Endodermal cell (in vitro differentiated cells): ENCODE data around the gene KCNJ18. TPM values are rescaled to one million over a fixed set of nuclear protein-coding genes. Genes with fewer than 3 reads are reported as not detected.
"Not testable (repeated sequence)": the region's sequence is repeated elsewhere in the genome, so short reads cannot be mapped to it uniquely, and the experiment has no call there.

Experiments
- DNase-seq: peaks from one replicate; pipeline ENCODE4 v3.0.0-alpha.2; 2017
- H3K27ac ChIP-seq: 2 replicates; pipeline ENCODE4 v1.5.1; 2013; ENCODE audit warnings: mild to moderate bottlenecking, low read depth, low read length, moderate library complexity
- H3K27me3 ChIP-seq: 2 replicates; pipeline ENCODE4 v1.6.1; 2013; ENCODE audit warnings: mild to moderate bottlenecking, low read length, moderate library complexity; ENCODE audit not compliant: insufficient read depth, control insufficient read depth, poor library complexity, severe bottlenecking
- H3K36me3 ChIP-seq: 2 replicates; pipeline ENCODE4 v1.7.0; 2013; ENCODE audit warnings: mild to moderate bottlenecking, low read length, moderate library complexity; ENCODE audit not compliant: control insufficient read depth, insufficient read depth
- H3K4me1 ChIP-seq: one replicate; pipeline ENCODE4 v1.7.0; 2013; ENCODE audit warnings: low read length; ENCODE audit not compliant: control insufficient read depth, insufficient read depth
- H3K4me3 ChIP-seq: 2 replicates; pipeline ENCODE4 v1.5.1; 2013; ENCODE audit warnings: mild to moderate bottlenecking, low read length, moderate library complexity
- H3K9ac ChIP-seq: 2 replicates; pipeline ENCODE4 v1.6.1; 2013; ENCODE audit warnings: mild to moderate bottlenecking, low read length, moderate library complexity; ENCODE audit not compliant: poor library complexity, severe bottlenecking; ENCODE audit errors: extremely low read depth
- H3K9me3 ChIP-seq: 2 replicates; pipeline ENCODE4 v1.6.1; 2013; ENCODE audit warnings: mild to moderate bottlenecking, low read length, moderate library complexity; ENCODE audit not compliant: control insufficient read depth
- H3K27ac Mint-ChIP-seq: 2 replicates; pipeline ENCODE4 v1.8.0; 2020; ENCODE audit warnings: mixed read lengths
- H3K27me3 Mint-ChIP-seq: 2 replicates; pipeline ENCODE4 v1.8.0; 2021; ENCODE audit warnings: mild to moderate bottlenecking, mixed read lengths; ENCODE audit not compliant: insufficient read depth
- H3K36me3 Mint-ChIP-seq: 2 replicates; pipeline ENCODE4 v1.8.0; 2020; ENCODE audit warnings: low read depth, mixed read lengths
- H3K4me1 Mint-ChIP-seq: 2 replicates; pipeline ENCODE4 v1.8.0; 2020; ENCODE audit warnings: mixed read lengths
- H3K4me3 Mint-ChIP-seq: 2 replicates; pipeline ENCODE4 v1.8.0; 2020; ENCODE audit warnings: mild to moderate bottlenecking, moderate library complexity, mixed read lengths
- H3K9me3 Mint-ChIP-seq: 2 replicates; pipeline ENCODE4 v1.8.0; 2020; ENCODE audit warnings: mild to moderate bottlenecking, mixed read lengths
- WGBS, 2 experiments: methylation state at CpG; one replicate each; pipeline versions ENCODE4 v1.1.5 to v1.1.7; 2013; ENCODE audit warnings: missing lambda C conversion rate in 2 of 2, mixed read lengths in 1 of 2; ENCODE audit not compliant: insufficient coverage in 1 of 2, insufficient read length in 1 of 2; 5-methylcytosine and 5-hydroxymethylcytosine counted together
- total RNA-seq, 2 donors: library from RNA; stranded (reverse); fragmentation: NEBNext Ultra II Directional in 1 of 2; extraction: Animal tissue kit (Norgen Biotek cat#: 25700) in 1 of 2; gene quantifications; 2 replicates in 1 of 2; 3 replicates in 1 of 2; pipeline ENCODE4 v1.2.1, GENCODE V29; 2021

Gene KCNJ18
- total RNA-seq, 2 donors from 2014 or later = not detected

- H3K36me3 ChIP-seq, H3K4me1 ChIP-seq, H3K4me3 Mint-ChIP-seq, H3K9me3 ChIP-seq, H3K9ac ChIP-seq, H3K27ac Mint-ChIP-seq, H3K4me1 Mint-ChIP-seq, H3K27ac ChIP-seq, H3K27me3 ChIP-seq, H3K4me3 ChIP-seq, H3K36me3 Mint-ChIP-seq, DNase-seq, H3K27me3 Mint-ChIP-seq: not testable (repeated sequence)
- WGBS, 2 experiments = 13 to 63% methylated on average over 1 to 5 of the region's 7 CpGs
- H3K9me3 Mint-ChIP-seq = peaks cover 69% of the 10 kb centered on the region
These were observed 4.7 kb downstream of the KCNJ18 start for GRCh38 chr17:21696842-21697507.

- not testable (repeated sequence) for H3K36me3 Mint-ChIP-seq, H3K4me3 ChIP-seq, H3K4me1 ChIP-seq, H3K27ac Mint-ChIP-seq, DNase-seq, H3K36me3 ChIP-seq, H3K9ac ChIP-seq, H3K27me3 Mint-ChIP-seq, H3K4me1 Mint-ChIP-seq, H3K27me3 ChIP-seq, H3K27ac ChIP-seq, H3K9me3 ChIP-seq, H3K4me3 Mint-ChIP-seq
- peaks cover 70% of the 10 kb centered on the region for H3K9me3 Mint-ChIP-seq
- 18 to 60% methylated on average over 1 of the region's 1 CpG for WGBS, 2 experiments
These were observed 5.2 kb downstream of the KCNJ18 start for GRCh38 chr17:21697508-21697860.

- 74 to 80% methylated on average over 6 to 16 of the region's 20 CpGs for WGBS, 2 experiments
- H3K4me3 Mint-ChIP-seq, H3K27ac ChIP-seq: not testable (repeated sequence)
These were observed 6.2 kb downstream of the KCNJ18 start for GRCh38 chr17:21698437-21699075.

GRCh38 chr17:21699124-21699523 lies 6.8 kb downstream of the KCNJ18 start:
- not testable (repeated sequence) for H3K36me3 ChIP-seq, H3K27ac Mint-ChIP-seq, H3K36me3 Mint-ChIP-seq, H3K4me1 Mint-ChIP-seq, H3K27me3 ChIP-seq, H3K27me3 Mint-ChIP-seq, H3K4me1 ChIP-seq, H3K4me3 ChIP-seq, H3K4me3 Mint-ChIP-seq, H3K9ac ChIP-seq, H3K27ac ChIP-seq, H3K9me3 ChIP-seq, DNase-seq
- 92% methylated on average over 3 of the region's 4 CpGs; no CpG with 5 or more reads in 1 of the 2 experiments for WGBS, 2 experiments
- H3K9me3 Mint-ChIP-seq = peaks cover 63% of the 10 kb centered on the region

More at GRCh38 chr17:21698437-21699075, 6.2 kb downstream of the KCNJ18 start:
- not testable (repeated sequence) for H3K4me1 Mint-ChIP-seq, H3K4me3 ChIP-seq, H3K36me3 Mint-ChIP-seq, H3K27me3 Mint-ChIP-seq, H3K36me3 ChIP-seq, H3K27me3 ChIP-seq, H3K27ac Mint-ChIP-seq, DNase-seq, H3K9me3 ChIP-seq, H3K4me1 ChIP-seq, H3K9ac ChIP-seq
- peaks cover 64% of the 10 kb centered on the region for H3K9me3 Mint-ChIP-seq

GRCh38 chr17:21699573-21700236 lies 7.4 kb downstream of the KCNJ18 start:
- peaks cover 64% of the 10 kb centered on the region for H3K9me3 Mint-ChIP-seq
- not testable (repeated sequence) for H3K4me3 Mint-ChIP-seq, H3K36me3 ChIP-seq, H3K4me3 ChIP-seq, DNase-seq, H3K9ac ChIP-seq, H3K27ac Mint-ChIP-seq, H3K4me1 Mint-ChIP-seq, H3K36me3 Mint-ChIP-seq, H3K27me3 ChIP-seq, H3K27me3 Mint-ChIP-seq, H3K9me3 ChIP-seq, H3K27ac ChIP-seq, H3K4me1 ChIP-seq
- 73 to 81% methylated on average over 2 to 15 of the region's 16 CpGs for WGBS, 2 experiments

GRCh38 chr17:21701090-21701489 lies 8.8 kb downstream of the KCNJ18 start:
- H3K4me1 ChIP-seq, H3K27ac Mint-ChIP-seq, H3K27ac ChIP-seq, H3K9ac ChIP-seq, H3K27me3 ChIP-seq, H3K4me1 Mint-ChIP-seq, H3K4me3 ChIP-seq, H3K36me3 ChIP-seq, DNase-seq, H3K9me3 ChIP-seq, H3K27me3 Mint-ChIP-seq, H3K36me3 Mint-ChIP-seq, H3K4me3 Mint-ChIP-seq: not testable (repeated sequence)
- 91% methylated on average over 3 of the region's 6 CpGs; no CpG with 5 or more reads in 1 of the 2 experiments for WGBS, 2 experiments
- peaks cover 65% of the 10 kb centered on the region for H3K9me3 Mint-ChIP-seq
